GM10266 (cell line): Measurements from ENCODE around the gene SPINK8.

Experiments used
- DNase-seq: peaks from one replicate; pipeline ENCODE4 v3.0.0; 2012; ENCODE audit errors: extremely low spot score
- CTCF ChIP-seq: IDR thresholded peaks from 2 replicates; pipeline ENCODE4 v1.5.1; 2012; ENCODE audit warnings: mild to moderate bottlenecking, low read depth; ENCODE audit not compliant: control insufficient read depth, insufficient read depth; ENCODE audit errors: missing control alignments

Gene SPINK8

GRCh38 chr3:48287034-48287433, 46.4 kb downstream of the SPINK8 start:
- TF ChIP-seq CTCF, result no peak
- DNase-seq, result no peak

GRCh38 chr3:48286308-48286707, 47.2 kb downstream of the SPINK8 start:
- no peak for TF ChIP-seq CTCF
- no peak for DNase-seq

GRCh38 chr3:48285675-48286074, 47.8 kb downstream of the SPINK8 start:
- DNase-seq, result no peak
- no peak for TF ChIP-seq CTCF

- no peak for DNase-seq
- TF ChIP-seq CTCF, result no peak
Observed at GRCh38 chr3:48285132-48285531, 48.3 kb downstream of the SPINK8 start.

- no peak for TF ChIP-seq CTCF
- no peak for DNase-seq
Observed at GRCh38 chr3:48280881-48281280, 52.6 kb downstream of the SPINK8 start.

GRCh38 chr3:48278884-48279559, 54.4 kb downstream of the SPINK8 start:
- TF ChIP-seq CTCF, result no peak
- DNase-seq, result no peak

- DNase-seq, result no peak
- no peak for TF ChIP-seq CTCF
Observed at GRCh38 chr3:48276911-48277641, 56.4 kb downstream of the SPINK8 start.
